DOHH2 (cell line): ENCODE data around the gene SNX22.
"Not testable (repeated sequence)": the region's sequence is repeated elsewhere in the genome, so short reads cannot be mapped to it uniquely, and the experiment has no call there.

ENCODE experiments used
- H3F3A ChIP-seq: fragments of 200-600 bp; sonication (generic), shearing (Covaris generic); 2 replicates; pipeline ENCODE4 v1.6.0; 2016; ENCODE audit warnings: antibody characterized with exemption, mild to moderate bottlenecking; ENCODE audit not compliant: control insufficient read depth, insufficient read depth
- H3K27ac ChIP-seq: fragments of 200-600 bp; sonication (generic); 2 replicates; pipeline ENCODE4 v1.5.1; 2014; ENCODE audit warnings: low read depth, mild to moderate bottlenecking, low read length, moderate library complexity
- H3K27me3 ChIP-seq: fragments of 200-600 bp; sonication (generic); 2 replicates; pipeline ENCODE4 v1.6.1; 2014; ENCODE audit warnings: mild to moderate bottlenecking, low read length, mixed read lengths; ENCODE audit not compliant: control insufficient read depth
- H3K36me3 ChIP-seq: fragments of 200-600 bp; sonication (generic); 2 replicates; pipeline ENCODE4 v1.6.1; 2014; ENCODE audit warnings: mild to moderate bottlenecking, low read length, moderate library complexity, mixed read lengths; ENCODE audit not compliant: control insufficient read depth
- H3K4me1 ChIP-seq: fragments of 200-600 bp; sonication (generic); 2 replicates; pipeline ENCODE4 v1.6.1; 2014; ENCODE audit warnings: mild to moderate bottlenecking, low read length, mixed read lengths; ENCODE audit not compliant: control insufficient read depth
- H3K4me2 ChIP-seq: fragments of 200-600 bp; sonication (generic); 2 replicates; pipeline ENCODE4 v1.6.0; 2014; ENCODE audit warnings: mild to moderate bottlenecking, low read length, moderate library complexity
- H3K4me3 ChIP-seq: fragments of 200-600 bp; sonication (generic); 2 replicates; pipeline ENCODE4 v1.5.1; 2014; ENCODE audit warnings: mild to moderate bottlenecking, low read length, mixed read lengths
- H3K79me2 ChIP-seq: fragments of 200-600 bp; sonication (generic); 2 replicates; pipeline ENCODE4 v1.6.1; 2014; ENCODE audit warnings: mild to moderate bottlenecking, low read length, mixed read lengths; ENCODE audit not compliant: control insufficient read depth
- H3K9me2 ChIP-seq: fragments of 200-600 bp; sonication (generic); replicated peaks from 2 replicates; pipeline ENCODE4 v1.6.1; 2014; ENCODE audit warnings: mild to moderate bottlenecking, low read length, mixed read lengths; ENCODE audit not compliant: control insufficient read depth
- H3K9me3 ChIP-seq: fragments of 200-600 bp; sonication (generic); 2 replicates; pipeline ENCODE4 v1.6.1; 2014; ENCODE audit warnings: antibody characterized with exemption, low read length, mixed read lengths; ENCODE audit not compliant: control insufficient read depth, insufficient read depth
- H4K20me1 ChIP-seq: fragments of 200-600 bp; sonication (generic); 2 replicates; pipeline ENCODE4 v1.6.0; 2014; ENCODE audit warnings: low read depth, mild to moderate bottlenecking, antibody characterized with exemption, low read length, moderate library complexity; ENCODE audit not compliant: control insufficient read depth, insufficient read depth
- CTCF ChIP-seq: fragments of 200-600 bp; sonication (generic); IDR thresholded peaks from one replicate; pipeline ENCODE4 v1.5.1; 2014; ENCODE audit warnings: antibody characterized with exemption, mild to moderate bottlenecking, low read depth, low read length; ENCODE audit not compliant: poor library complexity, severe bottlenecking
- EZH2phosphoT487 ChIP-seq: fragments of 200-600 bp; sonication (generic); IDR thresholded peaks from 2 replicates; pipeline ENCODE4 v1.6.1; 2017; ENCODE audit warnings: borderline replicate concordance, mild to moderate bottlenecking, antibody characterized with exemption, low read length, moderate library complexity, mixed read lengths

Gene SNX22

GRCh38 chr15:64112073-64112772 is 39.3 kb upstream of the SNX22 start:
- no peak overlapping the region for H3K4me3 ChIP-seq
- no peaks in the 10 kb centered on the region for H3K9me2 ChIP-seq
- H3F3A ChIP-seq, result no peaks in the 10 kb centered on the region
- H3K79me2 ChIP-seq, result peaks cover 55% of the 10 kb centered on the region
- H3K4me1 ChIP-seq, result peaks cover 22% of the 10 kb centered on the region
- H3K27ac ChIP-seq, result no peak overlapping the region
- H3K9me3 ChIP-seq, result no peaks in the 10 kb centered on the region
- H4K20me1 ChIP-seq, result peaks cover 8% of the 10 kb centered on the region; the same call in 1 of the 2 replicates
- TF ChIP-seq CTCF (no peak), EZH2phosphoT487 (no peak)
- peaks cover 55% of the 10 kb centered on the region for H3K36me3 ChIP-seq
- no peak overlapping the region for H3K4me2 ChIP-seq
- no peaks in the 10 kb centered on the region for H3K27me3 ChIP-seq

GRCh38 chr15:64112904-64113303 is 38.6 kb upstream of the SNX22 start:
- peaks cover 7% of the 10 kb centered on the region; the same call in 1 of the 2 replicates for H4K20me1 ChIP-seq
- H3K27ac ChIP-seq, result no peak overlapping the region
- no peaks in the 10 kb centered on the region for H3K9me2 ChIP-seq
- H3K27me3 ChIP-seq, result no peaks in the 10 kb centered on the region
- H3K79me2 ChIP-seq, result peaks cover 49% of the 10 kb centered on the region
- peaks cover 22% of the 10 kb centered on the region for H3K4me1 ChIP-seq
- no peak overlapping the region for H3K4me2 ChIP-seq
- no peaks in the 10 kb centered on the region for H3K9me3 ChIP-seq
- no peaks in the 10 kb centered on the region for H3F3A ChIP-seq
- H3K4me3 ChIP-seq, result no peak overlapping the region
- H3K36me3 ChIP-seq, result peaks cover 59% of the 10 kb centered on the region
- no peak for TF ChIP-seq EZH2phosphoT487
- TF ChIP-seq CTCF, result no peak

GRCh38 chr15:64117759-64118487 is 33.6 kb upstream of the SNX22 start:
- H3K27me3 ChIP-seq, result no peaks in the 10 kb centered on the region
- H3K36me3 ChIP-seq, result peaks cover 87% of the 10 kb centered on the region
- no peak overlapping the region for H3K4me2 ChIP-seq
- H3F3A ChIP-seq, result no peaks in the 10 kb centered on the region
- no peaks in the 10 kb centered on the region for H3K4me1 ChIP-seq
- no peaks in the 10 kb centered on the region for H4K20me1 ChIP-seq
- H3K9me2 ChIP-seq, result no peaks in the 10 kb centered on the region
- TF ChIP-seq CTCF, result no peak
- no peak for TF ChIP-seq EZH2phosphoT487
- peaks cover 2% of the 10 kb centered on the region; the same call in 1 of the 2 replicates for H3K79me2 ChIP-seq
- H3K4me3 ChIP-seq, result no peak overlapping the region
- no peak overlapping the region for H3K27ac ChIP-seq
- H3K9me3 ChIP-seq, result no peaks in the 10 kb centered on the region

- not testable (repeated sequence) for H3K27me3 ChIP-seq, H3K4me3 ChIP-seq, H3K9me3 ChIP-seq, H3K4me2 ChIP-seq, H3K4me1 ChIP-seq, H3K27ac ChIP-seq, H3K79me2 ChIP-seq, H4K20me1 ChIP-seq, H3K9me2 ChIP-seq, H3F3A ChIP-seq
- peaks cover 81% of the 10 kb centered on the region for H3K36me3 ChIP-seq
Observed at GRCh38 chr15:64120322-64120721, 31.2 kb upstream of the SNX22 start.
